ENCODE data around the gene KCNF1. TPM values are rescaled to one million over a fixed set of nuclear protein-coding genes. Genes with fewer than 3 reads are reported as not detected.

KCNF1 gene
- total RNA-seq, 2 donors from 2014 or later: 5.2 to 17.0 TPM

GRCh38 chr2:10905006-10905861 is 6.5 kb upstream of the KCNF1 start:
- H3K27me3 Mint-ChIP-seq (ENCODE audit: insufficient read depth): no peaks in the 10 kb centered on the region
- no peak overlapping the region for H3K9ac ChIP-seq (ENCODE audit: extremely low read depth, low read length, poor library complexity, severe bottlenecking)
- 95 to 100% methylated on average over 2 to 9 of the region's 9 CpGs for WGBS, 2 experiments (ENCODE audit: insufficient coverage in 1 of 2, insufficient read length in 1 of 2)
- no peak for DNase-seq
- TF ChIP-seq, protein P1, sequence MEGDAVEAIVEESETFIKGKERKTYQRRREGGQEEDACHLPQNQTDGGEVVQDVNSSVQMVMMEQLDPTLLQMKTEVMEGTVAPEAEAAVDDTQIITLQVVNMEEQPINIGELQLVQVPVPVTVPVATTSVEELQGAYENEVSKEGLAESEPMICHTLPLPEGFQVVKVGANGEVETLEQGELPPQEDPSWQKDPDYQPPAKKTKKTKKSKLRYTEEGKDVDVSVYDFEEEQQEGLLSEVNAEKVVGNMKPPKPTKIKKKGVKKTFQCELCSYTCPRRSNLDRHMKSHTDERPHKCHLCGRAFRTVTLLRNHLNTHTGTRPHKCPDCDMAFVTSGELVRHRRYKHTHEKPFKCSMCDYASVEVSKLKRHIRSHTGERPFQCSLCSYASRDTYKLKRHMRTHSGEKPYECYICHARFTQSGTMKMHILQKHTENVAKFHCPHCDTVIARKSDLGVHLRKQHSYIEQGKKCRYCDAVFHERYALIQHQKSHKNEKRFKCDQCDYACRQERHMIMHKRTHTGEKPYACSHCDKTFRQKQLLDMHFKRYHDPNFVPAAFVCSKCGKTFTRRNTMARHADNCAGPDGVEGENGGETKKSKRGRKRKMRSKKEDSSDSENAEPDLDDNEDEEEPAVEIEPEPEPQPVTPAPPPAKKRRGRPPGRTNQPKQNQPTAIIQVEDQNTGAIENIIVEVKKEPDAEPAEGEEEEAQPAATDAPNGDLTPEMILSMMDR (conservative IDR thresholded peaks at IDR 0.05): no peak
- H3K9me3 ChIP-seq (ENCODE audit: control insufficient read depth, low read length): peaks cover 11% of the 10 kb centered on the region
- H3K27ac Mint-ChIP-seq: no peak overlapping the region
- H3K27me3 ChIP-seq (ENCODE audit: control insufficient read depth, insufficient read depth, low read length, poor library complexity, severe bottlenecking): no peaks in the 10 kb centered on the region
- no peak overlapping the region for H3K4me3 ChIP-seq (ENCODE audit: low read length)
- no peak overlapping the region for H3K27ac ChIP-seq (ENCODE audit: low read depth, low read length)
- no peak overlapping the region for H3K4me3 Mint-ChIP-seq
- peaks cover 12% of the 10 kb centered on the region for H3K4me1 ChIP-seq (ENCODE audit: control insufficient read depth, insufficient read depth, low read length)
- no peaks in the 10 kb centered on the region for H3K36me3 ChIP-seq (ENCODE audit: control insufficient read depth, insufficient read depth, low read length)
- H3K9me3 Mint-ChIP-seq: peaks cover 28% of the 10 kb centered on the region
- peaks cover 32% of the 10 kb centered on the region for H3K4me1 Mint-ChIP-seq
- peaks cover 6% of the 10 kb centered on the region for H3K36me3 Mint-ChIP-seq (ENCODE audit: low read depth)

- Histone ChIP-seq H3K9me3 (ENCODE audit: control insufficient read depth, low read length) (peaks cover 11% of the 10 kb centered on the region), H3K27ac (ENCODE audit: low read depth, low read length) (no peak overlapping the region), H3K9ac (ENCODE audit: extremely low read depth, low read length, poor library complexity, severe bottlenecking) (no peak overlapping the region), H3K27me3 (ENCODE audit: control insufficient read depth, insufficient read depth, low read length, poor library complexity, severe bottlenecking) (no peaks in the 10 kb centered on the region), H3K4me3 (ENCODE audit: low read length) (no peak overlapping the region), H3K4me1 (ENCODE audit: control insufficient read depth, insufficient read depth, low read length) (peaks cover 12% of the 10 kb centered on the region), H3K36me3 (ENCODE audit: control insufficient read depth, insufficient read depth, low read length) (no peaks in the 10 kb centered on the region)
- TF ChIP-seq, protein P1 (conservative IDR thresholded peaks at IDR 0.05): no peak
- Mint-ChIP-seq H3K4me1 (peaks cover 31% of the 10 kb centered on the region), H3K4me3 (no peak overlapping the region), H3K27ac (no peak overlapping the region), H3K27me3 (ENCODE audit: insufficient read depth) (no peaks in the 10 kb centered on the region), H3K9me3 (peaks cover 28% of the 10 kb centered on the region), H3K36me3 (ENCODE audit: low read depth) (peaks cover 6% of the 10 kb centered on the region)
- no peak for DNase-seq
- WGBS, 2 experiments (ENCODE audit: insufficient coverage in 1 of 2, insufficient read length in 1 of 2): 92 to 96% methylated on average over 8 of the region's 8 CpGs
Observed at GRCh38 chr2:10905862-10906143, 5.9 kb upstream of the KCNF1 start.

DNA sequence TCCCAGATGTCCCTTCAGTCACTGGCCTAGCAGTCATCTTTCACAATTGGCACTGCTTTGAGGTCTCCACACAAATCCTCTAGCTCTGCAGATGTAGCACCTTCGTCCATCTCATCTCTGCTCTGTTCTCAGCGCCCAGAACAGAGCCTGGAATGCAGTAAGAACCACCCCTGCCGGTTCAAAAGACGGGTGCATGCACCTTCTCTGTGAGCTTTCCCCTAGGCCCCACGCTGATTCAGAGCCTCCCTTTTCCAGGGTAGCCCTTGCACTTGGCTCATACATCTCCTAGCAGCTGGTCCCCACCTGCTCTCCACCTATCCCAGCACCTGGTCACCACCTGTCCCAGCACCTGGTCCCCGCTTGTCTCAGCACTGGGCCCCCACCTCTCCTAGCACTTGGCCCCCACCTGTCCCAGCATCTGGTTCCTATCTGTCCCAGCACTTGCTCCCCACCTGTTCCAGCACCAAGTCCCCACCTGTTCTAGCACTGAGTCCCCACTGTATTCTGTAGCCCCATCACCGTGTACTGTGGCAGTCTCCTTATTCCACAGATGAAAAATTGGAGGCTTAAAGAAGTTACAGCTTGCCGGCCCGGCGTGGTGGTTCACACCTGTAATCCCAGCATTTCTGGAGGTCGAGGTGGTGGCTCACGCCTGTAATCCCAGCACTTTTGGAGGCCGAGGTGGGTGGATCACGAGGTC is 4.7 kb upstream of the KCNF1 start:
- H3K27ac ChIP-seq (ENCODE audit: low read depth, low read length): no peak overlapping the region
- peaks cover 6% of the 10 kb centered on the region for H3K4me1 ChIP-seq (ENCODE audit: control insufficient read depth, insufficient read depth, low read length)
- WGBS, 2 experiments (ENCODE audit: insufficient coverage in 1 of 2, insufficient read length in 1 of 2): 91% methylated on average over 13 to 14 of the region's 14 CpGs
- no peak for DNase-seq
- TF ChIP-seq, protein P1 (conservative IDR thresholded peaks at IDR 0.05): no peak
- Mint-ChIP-seq H3K27ac (no peak overlapping the region), H3K9me3 (peaks cover 24% of the 10 kb centered on the region), H3K4me1 (peaks cover 28% of the 10 kb centered on the region), H3K4me3 (no peak overlapping the region), H3K36me3 (ENCODE audit: low read depth) (peaks cover 6% of the 10 kb centered on the region), H3K27me3 (ENCODE audit: insufficient read depth) (no peaks in the 10 kb centered on the region)
- H3K9ac ChIP-seq (ENCODE audit: extremely low read depth, low read length, poor library complexity, severe bottlenecking): no peak overlapping the region
- H3K36me3 ChIP-seq (ENCODE audit: control insufficient read depth, insufficient read depth, low read length): no peaks in the 10 kb centered on the region
- no peaks in the 10 kb centered on the region for H3K27me3 ChIP-seq (ENCODE audit: control insufficient read depth, insufficient read depth, low read length, poor library complexity, severe bottlenecking)
- H3K9me3 ChIP-seq (ENCODE audit: control insufficient read depth, low read length): peaks cover 11% of the 10 kb centered on the region
- no peak overlapping the region for H3K4me3 ChIP-seq (ENCODE audit: low read length)

Measured in endodermal cell (in vitro differentiated cells).